GM12872 (cell line): Measurements from ENCODE around the gene SOX18.

ENCODE experiments used
- CTCF ChIP-seq: IDR thresholded peaks from 3 replicates; pipeline ENCODE4 v1.5.1; 2011; ENCODE audit warnings: low read depth, mild to moderate bottlenecking, low read length, moderate library complexity; ENCODE audit not compliant: insufficient read depth

Gene SOX18

GRCh38 chr20:64009811-64010387 is 39.5 kb downstream of the SOX18 start:
- TF ChIP-seq CTCF, result no peak

DNA sequence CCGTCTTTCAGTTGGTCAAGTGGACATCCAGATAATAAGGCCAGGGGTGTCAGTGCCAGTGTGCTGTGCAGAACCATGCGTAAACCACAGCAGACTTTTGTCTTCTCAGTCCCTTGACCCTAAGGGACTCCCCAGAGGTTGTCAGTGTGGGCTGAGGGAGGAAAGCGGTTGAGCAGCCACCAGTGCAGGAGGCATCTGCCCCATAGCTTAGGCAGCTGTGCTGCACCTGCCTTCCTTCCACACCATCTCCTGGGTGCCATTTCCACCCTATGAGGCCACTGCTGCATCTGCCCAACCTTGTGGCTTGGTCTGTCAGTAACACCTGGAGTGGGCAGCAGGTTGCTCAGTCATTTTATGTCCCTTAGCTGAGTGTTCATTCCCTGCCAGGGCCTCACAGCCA is 42.5 kb downstream of the SOX18 start:
- TF ChIP-seq CTCF, result no peak

DNA sequence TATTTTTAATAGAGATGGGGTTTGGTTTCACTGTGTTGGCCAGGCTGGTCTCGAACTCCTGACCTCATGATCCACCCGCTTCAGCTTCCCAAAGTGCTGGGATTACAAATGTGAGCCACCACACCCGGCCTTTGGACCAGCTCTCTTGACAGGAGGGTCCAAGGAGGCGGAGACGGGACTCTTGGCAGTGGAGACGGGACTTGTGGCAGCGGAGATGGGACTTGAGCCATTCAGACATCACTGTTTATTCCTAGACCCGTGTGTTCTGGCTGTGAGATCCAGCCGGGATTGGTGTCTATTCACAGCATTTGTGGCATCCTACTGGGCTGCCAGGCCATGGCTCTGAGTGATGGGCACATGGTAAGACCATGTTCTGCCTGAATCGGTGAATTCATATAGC is 42.9 kb downstream of the SOX18 start:
- no peak for TF ChIP-seq CTCF

GRCh38 chr20:64005394-64005793 is 44.0 kb downstream of the SOX18 start:
- TF ChIP-seq CTCF, result no peak

DNA sequence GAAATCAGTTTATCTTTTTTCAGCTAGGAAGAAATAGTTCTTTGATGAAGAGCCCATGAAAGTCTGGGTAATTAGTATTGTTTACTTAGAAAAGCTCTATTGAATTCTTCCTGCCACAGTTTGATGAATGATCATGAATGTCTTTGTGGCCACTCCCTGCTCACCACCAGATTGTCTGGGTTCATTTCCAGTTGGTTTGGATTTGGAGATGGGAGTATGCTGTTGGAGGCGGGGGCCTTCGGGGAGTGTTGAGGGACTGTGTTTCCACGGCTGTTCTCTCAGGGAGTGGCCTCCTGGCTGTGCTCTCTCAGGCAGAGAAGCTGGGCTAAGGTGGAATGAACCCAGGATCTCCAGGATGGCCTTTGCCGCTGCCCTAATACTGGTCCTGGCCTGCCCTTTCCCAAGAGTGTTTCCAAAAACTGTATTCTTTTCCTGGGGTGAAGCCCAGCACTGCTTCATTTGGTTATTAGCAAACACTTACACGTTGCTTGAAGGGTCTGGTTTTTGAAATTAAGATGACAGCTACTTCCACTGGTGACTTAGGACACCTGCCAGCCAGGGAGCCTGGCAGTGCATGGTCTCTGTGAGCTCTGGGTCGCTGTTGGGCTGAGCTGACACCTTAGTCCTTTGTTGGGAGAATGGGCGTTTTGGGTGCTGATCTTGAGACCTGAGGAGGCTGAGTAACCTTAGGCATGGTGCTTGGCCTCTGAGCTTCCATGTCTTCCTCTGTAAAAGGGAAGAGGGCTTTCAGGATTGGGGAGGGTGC is 45.3 kb downstream of the SOX18 start:
- no peak for TF ChIP-seq CTCF

- TF ChIP-seq CTCF, result no peak
These were observed 47.8 kb downstream of the SOX18 start for GRCh38 chr20:64001607-64002011.

- TF ChIP-seq CTCF, result no peak
These were observed 48.5 kb downstream of the SOX18 start for GRCh38 chr20:64000906-64001305.
